Neuron (in vitro differentiated cells): ENCODE data around the gene PDGFA.
A peak's percentile ranks its signal among the peaks of the same experiment; 100 is the strongest.

Source experiments
- H2AFZ ChIP-seq: one replicate; pipeline ENCODE4 v1.6.1; 2013; ENCODE audit warnings: low read depth, mild to moderate bottlenecking, inconsistent platforms, low read length, moderate library complexity
- H3K27me3 ChIP-seq: one replicate; pipeline ENCODE4 v1.6.1; 2013; ENCODE audit warnings: low read length; ENCODE audit not compliant: insufficient read depth
- H3K36me3 ChIP-seq: one replicate; pipeline ENCODE4 v1.6.1; 2013; ENCODE audit warnings: low read length; ENCODE audit not compliant: insufficient read depth
- H3K4me1 ChIP-seq: one replicate; pipeline ENCODE4 v1.6.1; 2013; ENCODE audit warnings: low read length; ENCODE audit not compliant: insufficient read depth
- H3K4me3 ChIP-seq: 2 replicates; pipeline ENCODE4 v1.5.1; 2013; ENCODE audit warnings: mild to moderate bottlenecking, low read length, moderate library complexity
- H3K9me3 ChIP-seq: one replicate; pipeline ENCODE4 v1.6.1; 2013; ENCODE audit warnings: low read length

PDGFA gene

GRCh38 chr7:519484-520390 lies at the start of gene PDGFA:
PDGFA (minus strand) TSS chr7:519846; CDS start chr7:519001, 845 bp downstream.
- H3K36me3 ChIP-seq, result no peaks in the 10 kb centered on the region
- H3K4me3 ChIP-seq, result peak within 1 kb of the TSS; percentile 51
- peaks cover 82% of the 10 kb centered on the region for H3K27me3 ChIP-seq
- H3K9me3 ChIP-seq, result peaks cover 1% of the 10 kb centered on the region
- peaks cover 33% of the 10 kb centered on the region for H3K4me1 ChIP-seq
- H2AFZ ChIP-seq, result no peak within 1 kb of the TSS

GRCh38 chr7:568031-568951 lies 48.6 kb upstream of the PDGFA start:
- Histone ChIP-seq H3K4me1 (no peaks in the 10 kb centered on the region), H3K9me3 (peaks cover 3% of the 10 kb centered on the region), H3K27me3 (no peaks in the 10 kb centered on the region), H3K36me3 (no peaks in the 10 kb centered on the region), H2AFZ (no peak overlapping the region), H3K4me3 (no peak overlapping the region)

GRCh38 chr7:567305-567883 lies 47.7 kb upstream of the PDGFA start:
- H3K27me3 ChIP-seq, result no peaks in the 10 kb centered on the region
- no peaks in the 10 kb centered on the region for H3K9me3 ChIP-seq
- no peaks in the 10 kb centered on the region for H3K4me1 ChIP-seq
- H2AFZ ChIP-seq, result no peak overlapping the region
- H3K36me3 ChIP-seq, result no peaks in the 10 kb centered on the region
- H3K4me3 ChIP-seq, result no peak overlapping the region

- Histone ChIP-seq H3K27me3 (no peaks in the 10 kb centered on the region), H3K9me3 (no peaks in the 10 kb centered on the region), H3K4me3 (no peak overlapping the region), H3K4me1 (no peaks in the 10 kb centered on the region), H3K36me3 (no peaks in the 10 kb centered on the region), H2AFZ (no peak overlapping the region)
These were observed 46.5 kb upstream of the PDGFA start for GRCh38 chr7:566100-566499.

DNA sequence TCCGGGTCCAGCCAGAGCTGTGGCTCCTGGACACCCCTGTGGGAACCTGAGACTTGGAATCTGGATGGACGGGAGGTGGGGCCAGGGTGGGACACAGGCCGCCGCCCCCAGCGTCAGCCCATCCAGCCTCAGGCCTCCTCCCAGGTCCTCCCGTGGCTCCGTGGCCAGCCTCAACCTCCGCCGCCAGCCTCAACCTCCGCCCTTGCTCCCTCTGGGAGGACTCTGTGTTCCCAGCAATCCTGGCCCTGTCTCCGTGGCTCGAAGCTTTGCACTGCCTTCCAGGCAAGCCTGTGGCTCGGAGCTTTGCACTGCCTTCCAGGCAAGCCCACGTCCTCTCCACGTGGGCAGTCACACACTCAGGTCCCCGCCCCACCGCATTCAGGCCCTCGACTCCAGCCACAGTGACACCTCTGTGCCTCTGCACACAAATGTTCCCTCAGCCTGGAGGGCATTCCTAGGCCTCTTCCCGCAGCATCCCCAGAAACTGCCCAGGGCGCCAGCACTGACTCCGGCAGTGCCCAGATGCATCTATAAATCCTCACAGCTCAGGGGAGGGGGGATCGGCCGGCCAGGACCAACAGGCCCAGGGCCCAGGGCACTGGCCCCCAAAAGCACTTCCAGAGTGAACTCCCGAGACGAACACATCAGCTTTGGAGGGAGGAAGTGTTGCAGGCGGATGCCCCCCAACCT lies 44.7 kb upstream of the PDGFA start:
- no peaks in the 10 kb centered on the region for H3K9me3 ChIP-seq
- no peak overlapping the region for H2AFZ ChIP-seq
- H3K36me3 ChIP-seq, result no peaks in the 10 kb centered on the region
- H3K27me3 ChIP-seq, result no peaks in the 10 kb centered on the region
- no peaks in the 10 kb centered on the region for H3K4me1 ChIP-seq
- no peak overlapping the region for H3K4me3 ChIP-seq

DNA sequence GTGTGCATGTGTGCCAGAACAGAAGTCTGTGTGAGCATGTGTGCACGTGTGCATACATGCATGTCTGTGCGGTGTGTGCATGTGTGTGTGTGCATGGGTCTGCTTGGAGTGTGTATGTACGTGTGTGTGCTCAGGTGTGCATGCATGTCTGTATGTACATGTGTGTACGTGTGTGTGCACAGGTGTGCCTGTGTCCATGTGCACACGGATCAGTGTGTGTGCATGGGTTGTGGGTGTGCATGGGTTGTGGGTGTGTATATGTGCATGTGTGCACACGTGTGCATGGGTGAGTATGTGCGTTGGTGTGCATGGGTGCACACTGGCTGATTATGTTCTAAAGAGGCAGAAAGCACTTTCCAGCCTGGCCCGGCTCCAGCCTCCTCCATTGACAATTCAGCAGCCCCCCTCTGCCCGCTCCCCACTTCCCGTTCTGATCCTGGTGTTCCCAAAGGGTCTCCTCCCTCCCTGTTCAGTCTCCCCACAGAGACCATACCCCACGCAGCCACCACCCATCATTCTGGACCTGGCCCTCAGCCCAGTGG lies 44.1 kb upstream of the PDGFA start:
- no peak overlapping the region for H2AFZ ChIP-seq
- H3K27me3 ChIP-seq, result no peaks in the 10 kb centered on the region
- H3K4me3 ChIP-seq, result no peak overlapping the region
- no peaks in the 10 kb centered on the region for H3K36me3 ChIP-seq
- H3K4me1 ChIP-seq, result no peaks in the 10 kb centered on the region
- H3K9me3 ChIP-seq, result no peaks in the 10 kb centered on the region

DNA sequence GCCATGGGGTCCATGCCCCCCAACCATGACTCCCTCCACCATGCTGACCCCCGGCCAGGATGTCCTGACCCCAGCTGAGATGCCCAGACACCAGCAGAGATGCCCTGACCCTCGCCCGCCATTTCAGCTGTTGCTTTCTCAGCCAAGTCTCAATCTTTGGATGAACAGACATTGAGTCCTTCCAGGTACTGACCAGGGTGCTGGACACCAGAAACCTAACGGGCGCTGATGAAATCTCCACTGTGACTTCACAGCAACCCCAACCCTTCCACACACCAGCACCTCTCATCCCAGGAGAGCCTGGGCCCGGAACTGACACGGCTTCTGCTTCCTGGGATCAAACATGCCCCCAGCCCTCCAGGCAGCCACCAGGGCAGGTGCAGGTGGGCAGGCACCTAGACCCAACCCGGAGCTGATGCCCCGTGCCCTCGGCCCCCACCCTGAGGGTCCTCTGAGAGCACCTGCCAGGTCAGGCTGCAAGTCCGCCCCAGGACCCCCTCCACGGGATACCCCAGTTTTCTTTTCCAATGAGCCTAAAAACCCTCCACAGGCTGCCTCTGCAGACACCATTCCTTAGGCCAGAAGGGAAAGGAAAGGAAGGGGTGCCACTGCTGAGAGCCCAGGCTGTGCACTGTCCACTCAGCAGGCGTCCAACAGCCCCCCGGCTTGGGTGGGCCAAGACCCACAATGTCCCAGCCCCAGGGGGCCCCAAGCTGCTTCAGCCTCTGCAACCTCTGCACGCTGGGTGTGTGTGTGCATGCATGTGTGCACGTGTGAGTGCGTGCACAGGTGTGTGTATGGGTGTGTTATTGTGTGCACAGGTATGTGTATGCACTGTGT lies 43.4 kb upstream of the PDGFA start:
- Histone ChIP-seq H3K9me3 (no peaks in the 10 kb centered on the region), H3K4me1 (no peaks in the 10 kb centered on the region), H3K27me3 (no peaks in the 10 kb centered on the region), H2AFZ (no peak overlapping the region), H3K4me3 (no peak overlapping the region), H3K36me3 (no peaks in the 10 kb centered on the region)

- H3K4me3 ChIP-seq, result no peak overlapping the region
- no peaks in the 10 kb centered on the region for H3K27me3 ChIP-seq
- H3K4me1 ChIP-seq, result no peaks in the 10 kb centered on the region
- no peak overlapping the region for H2AFZ ChIP-seq
- no peaks in the 10 kb centered on the region for H3K9me3 ChIP-seq
- no peaks in the 10 kb centered on the region for H3K36me3 ChIP-seq
These were observed 42.7 kb upstream of the PDGFA start for GRCh38 chr7:562374-562675.

GRCh38 chr7:561631-562373 lies 42.2 kb upstream of the PDGFA start:
- Histone ChIP-seq H3K9me3 (no peaks in the 10 kb centered on the region), H3K4me3 (no peak overlapping the region), H3K27me3 (no peaks in the 10 kb centered on the region), H2AFZ (no peak overlapping the region), H3K36me3 (no peaks in the 10 kb centered on the region), H3K4me1 (no peaks in the 10 kb centered on the region)

- H2AFZ ChIP-seq, result no peak overlapping the region
- no peaks in the 10 kb centered on the region for H3K36me3 ChIP-seq
- H3K4me1 ChIP-seq, result no peaks in the 10 kb centered on the region
- H3K9me3 ChIP-seq, result no peaks in the 10 kb centered on the region
- no peaks in the 10 kb centered on the region for H3K27me3 ChIP-seq
- H3K4me3 ChIP-seq, result no peak overlapping the region
These were observed 41.5 kb upstream of the PDGFA start for GRCh38 chr7:560966-561630.

- Histone ChIP-seq H3K9me3 (no peaks in the 10 kb centered on the region), H3K36me3 (no peaks in the 10 kb centered on the region), H3K27me3 (no peaks in the 10 kb centered on the region)
These were observed 39.7 kb upstream of the PDGFA start for GRCh38 chr7:559396-559705.

More at GRCh38 chr7:559396-559705, 39.7 kb upstream of the PDGFA start:
- H3K4me3 ChIP-seq, result no peak overlapping the region
- H2AFZ ChIP-seq, result no peak overlapping the region
- H3K4me1 ChIP-seq, result no peaks in the 10 kb centered on the region
